Pons (tissue), 1 donor: ENCODE results near the gene KDM2B.
A peak's percentile ranks its signal among the peaks of the same experiment; 100 is the strongest.

Experiments
- DNase-seq: peaks from one replicate; pipeline ENCODE4 v3.0.0-alpha.2; 2016; ENCODE audit warnings: low spot score

Gene KDM2B

GRCh38 chr12:121580959-121581685 is at the start of gene KDM2B:
TSS of gene KDM2B (minus strand) at chr12:121581023. CDS start at chr12:121580911, 112 bp downstream.
- peak; percentile 81 for DNase-seq

GRCh38 chr12:121628536-121628935 is 47.7 kb upstream of the KDM2B start:
- DNase-seq: no peak

- DNase-seq: no peak
Measured at GRCh38 chr12:121628037-121628436, 47.2 kb upstream of the KDM2B start.

- peak; percentile 45 for DNase-seq
Measured at GRCh38 chr12:121626853-121627640, 46.2 kb upstream of the KDM2B start.

- DNase-seq: peak; percentile 92
Measured at GRCh38 chr12:121626087-121626852, 45.4 kb upstream of the KDM2B start, which contains the start of gene ORAI1. TSS of gene ORAI1 (plus strand) at chr12:121626530.

- no peak for DNase-seq
Measured at GRCh38 chr12:121620333-121620891, 39.6 kb upstream of the KDM2B start.

GRCh38 chr12:121618659-121619233 is 37.9 kb upstream of the KDM2B start:
- no peak for DNase-seq

- DNase-seq: no peak
Measured at GRCh38 chr12:121614872-121615467, 34.1 kb upstream of the KDM2B start.

- DNase-seq: no peak
Measured at GRCh38 chr12:121613462-121613861, 32.6 kb upstream of the KDM2B start.

GRCh38 chr12:121611306-121611705 is 30.5 kb upstream of the KDM2B start:
- DNase-seq: no peak

GRCh38 chr12:121610239-121611149 is 29.7 kb upstream of the KDM2B start:
- DNase-seq: no peak

GRCh38 chr12:121608301-121608700 is 27.5 kb upstream of the KDM2B start:
- no peak for DNase-seq

GRCh38 chr12:121603581-121603980 is 22.8 kb upstream of the KDM2B start:
- DNase-seq: no peak

- no peak for DNase-seq
Measured at GRCh38 chr12:121602766-121603165, 21.9 kb upstream of the KDM2B start.

GRCh38 chr12:121600702-121601336 is 20.0 kb upstream of the KDM2B start:
- DNase-seq: no peak

GRCh38 chr12:121596526-121596925 is 15.7 kb upstream of the KDM2B start:
- DNase-seq: no peak

GRCh38 chr12:121595520-121595919 is 14.7 kb upstream of the KDM2B start:
- DNase-seq: no peak

GRCh38 chr12:121592320-121592719 is 11.5 kb upstream of the KDM2B start:
- no peak for DNase-seq

GRCh38 chr12:121590476-121591143 is 9.8 kb upstream of the KDM2B start:
- DNase-seq: no peak
